ENCODE results near the gene YIF1A.

YIF1A gene

GRCh38 chr11:66317322-66317722 lies 28.4 kb upstream of the YIF1A start:
- DNase-seq (ENCODE audit: low read depth) = peak; percentile 77
- peak overlapping the region; percentile 32 for H3K4me3 ChIP-seq (ENCODE audit: low read depth, low read length)
- TF ChIP-seq POLR2A (IDR thresholded peaks at IDR 0.05; ENCODE audit: extremely low read depth, insufficient read length) = peak; percentile 16
- TF ChIP-seq MYC (IDR thresholded peaks at IDR 0.05; ENCODE audit: low read depth, low read length) = no peak

GRCh38 chr11:66316849-66317251 lies 27.9 kb upstream of the YIF1A start, which contains the start of gene CD248:
TSS of gene CD248 (minus strand) at chr11:66317044. CDS start at chr11:66317027, 17 bp downstream.
- peak; percentile 87 for DNase-seq (ENCODE audit: low read depth)
- peak within 1 kb of the TSS; percentile 32 for H3K4me3 ChIP-seq (ENCODE audit: low read depth, low read length)
- TF ChIP-seq MAX (IDR thresholded peaks at IDR 0.05; ENCODE audit: low read depth, low read length) (no peak), CTCF (IDR thresholded peaks at IDR 0.05; ENCODE audit: low read depth, low read length) (no peak), MYC (IDR thresholded peaks at IDR 0.05; ENCODE audit: low read depth, low read length) (no peak), POLR2A (IDR thresholded peaks at IDR 0.05; ENCODE audit: extremely low read depth, insufficient read length) (no peak)

- TF ChIP-seq CTCF (IDR thresholded peaks at IDR 0.05; ENCODE audit: low read depth, low read length) (no peak), POLR2A (IDR thresholded peaks at IDR 0.05; ENCODE audit: extremely low read depth, insufficient read length) (no peak), MYC (IDR thresholded peaks at IDR 0.05; ENCODE audit: low read depth, low read length) (no peak), MAX (IDR thresholded peaks at IDR 0.05; ENCODE audit: low read depth, low read length) (no peak)
- DNase-seq (ENCODE audit: low read depth) = no peak
- H3K4me3 ChIP-seq (ENCODE audit: low read depth, low read length) = no peak overlapping the region
These were observed 27.2 kb upstream of the YIF1A start for GRCh38 chr11:66315921-66316811.

GRCh38 chr11:66315498-66315885 lies 26.5 kb upstream of the YIF1A start:
- TF ChIP-seq CTCF (IDR thresholded peaks at IDR 0.05; ENCODE audit: low read depth, low read length) (no peak), POLR2A (IDR thresholded peaks at IDR 0.05; ENCODE audit: extremely low read depth, insufficient read length) (no peak), MAX (IDR thresholded peaks at IDR 0.05; ENCODE audit: low read depth, low read length) (no peak), MYC (IDR thresholded peaks at IDR 0.05; ENCODE audit: low read depth, low read length) (no peak)
- DNase-seq (ENCODE audit: low read depth) = no peak
- H3K4me3 ChIP-seq (ENCODE audit: low read depth, low read length) = no peak overlapping the region

GRCh38 chr11:66314561-66315497 lies 25.9 kb upstream of the YIF1A start:
- TF ChIP-seq CTCF (IDR thresholded peaks at IDR 0.05; ENCODE audit: low read depth, low read length) = no peak
- TF ChIP-seq MYC (IDR thresholded peaks at IDR 0.05; ENCODE audit: low read depth, low read length) = no peak
- TF ChIP-seq POLR2A (IDR thresholded peaks at IDR 0.05; ENCODE audit: extremely low read depth, insufficient read length) = no peak
- no peak for TF ChIP-seq MAX (IDR thresholded peaks at IDR 0.05; ENCODE audit: low read depth, low read length)
- DNase-seq (ENCODE audit: low read depth) = no peak
- H3K4me3 ChIP-seq (ENCODE audit: low read depth, low read length) = no peak overlapping the region

GRCh38 chr11:66314186-66314501 lies 25.2 kb upstream of the YIF1A start:
- DNase-seq (ENCODE audit: low read depth) = no peak
- TF ChIP-seq CTCF (IDR thresholded peaks at IDR 0.05; ENCODE audit: low read depth, low read length) (no peak), MAX (IDR thresholded peaks at IDR 0.05; ENCODE audit: low read depth, low read length) (no peak), MYC (IDR thresholded peaks at IDR 0.05; ENCODE audit: low read depth, low read length) (no peak), POLR2A (IDR thresholded peaks at IDR 0.05; ENCODE audit: extremely low read depth, insufficient read length) (no peak)
- no peak overlapping the region for H3K4me3 ChIP-seq (ENCODE audit: low read depth, low read length)
